Choroid plexus epithelial cell (primary cell): ENCODE data around the gene MARS1.
"Not testable (repeated sequence)": the region's sequence is repeated elsewhere in the genome, so short reads cannot be mapped to it uniquely, and the experiment has no call there.

Source experiments
- DNase-seq: peaks from one replicate; pipeline ENCODE4 v3.0.0-alpha.2; 2010; ENCODE audit warnings: low read depth
- H3K4me3 ChIP-seq: 2 replicates; pipeline ENCODE4 v1.5.1; 2011; ENCODE audit warnings: low read depth, mild to moderate bottlenecking, control low read depth, low read length, moderate library complexity
- TF ChIP-seq, protein P1 (sequence below): conservative IDR thresholded peaks from 2 replicates; pipeline ENCODE4 v1.5.1; 2011; ENCODE audit warnings: low read depth, mild to moderate bottlenecking, control low read depth, inconsistent platforms, low read length, moderate library complexity

Gene MARS1

GRCh38 chr12:57496822-57497221 is 9.0 kb downstream of the MARS1 start:
- no peak for DNase-seq
- TF ChIP-seq, protein P1, sequence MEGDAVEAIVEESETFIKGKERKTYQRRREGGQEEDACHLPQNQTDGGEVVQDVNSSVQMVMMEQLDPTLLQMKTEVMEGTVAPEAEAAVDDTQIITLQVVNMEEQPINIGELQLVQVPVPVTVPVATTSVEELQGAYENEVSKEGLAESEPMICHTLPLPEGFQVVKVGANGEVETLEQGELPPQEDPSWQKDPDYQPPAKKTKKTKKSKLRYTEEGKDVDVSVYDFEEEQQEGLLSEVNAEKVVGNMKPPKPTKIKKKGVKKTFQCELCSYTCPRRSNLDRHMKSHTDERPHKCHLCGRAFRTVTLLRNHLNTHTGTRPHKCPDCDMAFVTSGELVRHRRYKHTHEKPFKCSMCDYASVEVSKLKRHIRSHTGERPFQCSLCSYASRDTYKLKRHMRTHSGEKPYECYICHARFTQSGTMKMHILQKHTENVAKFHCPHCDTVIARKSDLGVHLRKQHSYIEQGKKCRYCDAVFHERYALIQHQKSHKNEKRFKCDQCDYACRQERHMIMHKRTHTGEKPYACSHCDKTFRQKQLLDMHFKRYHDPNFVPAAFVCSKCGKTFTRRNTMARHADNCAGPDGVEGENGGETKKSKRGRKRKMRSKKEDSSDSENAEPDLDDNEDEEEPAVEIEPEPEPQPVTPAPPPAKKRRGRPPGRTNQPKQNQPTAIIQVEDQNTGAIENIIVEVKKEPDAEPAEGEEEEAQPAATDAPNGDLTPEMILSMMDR = no peak
- no peak overlapping the region for H3K4me3 ChIP-seq

- TF ChIP-seq, protein P1 = no peak
- H3K4me3 ChIP-seq = no peak overlapping the region
- DNase-seq = no peak
These were observed 9.6 kb downstream of the MARS1 start for GRCh38 chr12:57497223-57498131.

GRCh38 chr12:57498132-57498502 is 10.2 kb downstream of the MARS1 start:
- TF ChIP-seq, protein P1 = no peak
- no peak for DNase-seq
- no peak overlapping the region for H3K4me3 ChIP-seq

DNA sequence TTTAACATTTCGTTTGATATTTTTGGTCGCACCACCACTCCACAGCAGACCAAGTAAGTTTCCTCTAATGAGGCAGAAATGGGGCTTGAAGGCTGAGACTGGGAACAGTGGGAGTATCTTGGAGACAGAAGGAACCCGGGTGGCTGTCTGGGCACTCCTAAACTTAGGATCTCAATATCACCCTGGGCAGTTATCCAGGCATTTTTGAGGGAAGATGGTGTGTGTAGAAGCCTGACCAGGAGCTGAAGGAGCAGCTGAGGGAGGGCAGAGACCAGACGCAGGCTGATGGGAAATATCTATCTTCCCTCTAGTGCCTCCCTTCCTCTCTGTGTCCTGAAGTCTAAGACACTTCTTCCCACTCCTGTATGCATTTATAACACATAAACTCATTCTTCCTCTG is 10.7 kb downstream of the MARS1 start:
- TF ChIP-seq, protein P1 = no peak
- DNase-seq = no peak
- no peak overlapping the region for H3K4me3 ChIP-seq

DNA sequence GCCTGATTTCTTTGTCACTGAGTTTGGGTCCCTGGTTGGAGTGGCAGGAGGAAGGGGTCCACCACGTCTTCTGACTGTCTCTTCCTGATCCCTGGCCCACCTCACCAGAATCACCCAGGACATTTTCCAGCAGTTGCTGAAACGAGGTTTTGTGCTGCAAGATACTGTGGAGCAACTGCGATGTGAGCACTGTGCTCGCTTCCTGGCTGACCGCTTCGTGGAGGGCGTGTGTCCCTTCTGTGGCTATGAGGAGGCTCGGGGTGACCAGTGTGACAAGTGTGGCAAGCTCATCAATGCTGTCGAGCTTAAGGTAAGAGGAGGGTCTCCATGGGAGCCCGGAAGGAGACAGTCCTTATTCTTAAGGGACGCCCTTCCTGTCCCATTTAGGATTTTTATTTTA is 12.3 kb downstream of the MARS1 start:
- no peak overlapping the region for H3K4me3 ChIP-seq
- TF ChIP-seq, protein P1 = no peak
- DNase-seq = no peak

DNA sequence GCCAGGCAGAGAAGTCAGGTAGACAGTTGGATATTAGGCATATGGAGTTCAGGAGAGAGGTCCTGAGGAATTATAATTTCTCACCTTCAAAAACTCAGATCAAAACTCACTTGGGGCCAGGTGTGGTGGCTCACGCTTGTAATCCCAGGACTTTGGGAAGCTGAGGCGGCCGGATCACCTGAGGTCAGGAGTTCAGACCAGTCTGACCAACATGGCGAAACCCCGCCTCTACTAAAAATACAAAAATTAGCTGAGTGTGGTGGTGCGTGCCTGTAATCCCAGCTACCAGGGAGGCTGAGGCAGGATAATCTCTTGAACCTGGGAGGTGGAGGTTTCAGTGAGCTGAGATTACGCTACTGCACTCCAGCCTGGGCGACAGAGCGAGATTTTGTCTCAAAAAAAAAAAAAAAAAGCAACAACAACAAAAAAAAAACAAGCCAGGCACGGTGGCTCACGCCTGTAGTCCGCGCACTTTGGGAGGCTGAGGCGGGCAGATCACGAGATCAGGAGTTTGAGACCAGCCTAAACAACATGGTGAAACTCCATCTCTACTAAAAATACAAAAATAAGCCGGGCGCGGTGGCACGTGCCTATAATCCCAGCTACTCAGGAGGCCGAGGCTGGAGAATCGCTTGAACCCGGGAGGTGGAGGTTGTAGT is 14.6 kb downstream of the MARS1 start:
- DNase-seq, H3K4me3 ChIP-seq: not testable (repeated sequence)

GRCh38 chr12:57506541-57506940 is 18.7 kb downstream of the MARS1 start:
- not testable (repeated sequence) for H3K4me3 ChIP-seq, DNase-seq

- H3K4me3 ChIP-seq, DNase-seq: not testable (repeated sequence)
These were observed 19.9 kb downstream of the MARS1 start for GRCh38 chr12:57507796-57508195.
